ENCODE measurements around the gene WDR45B.
"Not testable (repeated sequence)": the region's sequence is repeated elsewhere in the genome, so short reads cannot be mapped to it uniquely, and the experiment has no call there.

The WDR45B gene

GRCh38 chr17:82586576-82587233 is 61.5 kb downstream of the WDR45B start:
- in situ Hi-C loops (cut with MboI; ENCODE audit: low sequenced_read_pairs): no loop called here

GRCh38 chr17:82585935-82586575 is 62.2 kb downstream of the WDR45B start:
- in situ Hi-C loops (cut with MboI; ENCODE audit: low sequenced_read_pairs): not testable (repeated sequence)

- in situ Hi-C loops (cut with MboI; ENCODE audit: low sequenced_read_pairs): no loop called here
These were observed 64.5 kb downstream of the WDR45B start for GRCh38 chr17:82583720-82584234.

GRCh38 chr17:82582709-82583108 is 65.5 kb downstream of the WDR45B start:
- in situ Hi-C loops (cut with MboI; ENCODE audit: low sequenced_read_pairs): no loop called here

- in situ Hi-C loops (cut with MboI; ENCODE audit: low sequenced_read_pairs): no loop called here
These were observed 66.0 kb downstream of the WDR45B start for GRCh38 chr17:82582213-82582612.

- in situ Hi-C loops (cut with MboI; ENCODE audit: low sequenced_read_pairs): not testable (repeated sequence)
These were observed 68.3 kb downstream of the WDR45B start for GRCh38 chr17:82579969-82580368.

- in situ Hi-C loops (cut with MboI; ENCODE audit: low sequenced_read_pairs): no loop called here
These were observed 70.9 kb downstream of the WDR45B start for GRCh38 chr17:82577300-82577699.

- in situ Hi-C loops (cut with MboI; ENCODE audit: low sequenced_read_pairs): not testable (repeated sequence)
These were observed 72.5 kb downstream of the WDR45B start for GRCh38 chr17:82575581-82576221.

GRCh38 chr17:82574041-82574440 is 74.2 kb downstream of the WDR45B start:
- in situ Hi-C loops (cut with MboI; ENCODE audit: low sequenced_read_pairs): no loop called here

- in situ Hi-C loops (cut with MboI; ENCODE audit: low sequenced_read_pairs): no loop called here
These were observed 76.4 kb downstream of the WDR45B start for GRCh38 chr17:82571855-82572254.

GRCh38 chr17:82570277-82570676 is 78.0 kb downstream of the WDR45B start:
- in situ Hi-C loops (cut with MboI; ENCODE audit: low sequenced_read_pairs): no loop called here

GRCh38 chr17:82569621-82570020 is 78.6 kb downstream of the WDR45B start:
- in situ Hi-C loops (cut with MboI; ENCODE audit: low sequenced_read_pairs): no loop called here

- in situ Hi-C loops (cut with MboI; ENCODE audit: low sequenced_read_pairs): no loop called here
These were observed 79.2 kb downstream of the WDR45B start for GRCh38 chr17:82568997-82569393.

GRCh38 chr17:82567286-82567685 is 81.0 kb downstream of the WDR45B start:
- in situ Hi-C loops (cut with MboI; ENCODE audit: low sequenced_read_pairs): no loop called here

GRCh38 chr17:82566129-82566960 is 81.9 kb downstream of the WDR45B start:
- in situ Hi-C loops (cut with MboI; ENCODE audit: low sequenced_read_pairs): no loop called here

GRCh38 chr17:82565551-82565950 is 82.7 kb downstream of the WDR45B start:
- in situ Hi-C loops (cut with MboI; ENCODE audit: low sequenced_read_pairs): no loop called here
